OCI-LY1 (cell line): ENCODE data around the gene PIGR.

Source experiments
- H2AFZ ChIP-seq: fragments of 200-600 bp; sonication (generic), shearing (Covaris generic); 2 replicates; pipeline ENCODE4 v1.6.0; 2014; ENCODE audit warnings: antibody characterized with exemption, mild to moderate bottlenecking, low read length
- H3F3A ChIP-seq: fragments of 200-600 bp; sonication (generic), shearing (Covaris generic); 2 replicates; pipeline ENCODE4 v1.6.0; 2014; ENCODE audit warnings: mild to moderate bottlenecking, antibody characterized with exemption, low read length, moderate library complexity; ENCODE audit not compliant: insufficient read depth
- H3K27ac ChIP-seq: fragments of 200-600 bp; sonication (generic); 2 replicates; pipeline ENCODE4 v1.5.1; 2014; ENCODE audit warnings: low read length, mixed run types, mild to moderate bottlenecking, low read depth; ENCODE audit not compliant: poor library complexity, severe bottlenecking
- H3K27me3 ChIP-seq: fragments of 200-600 bp; sonication (generic); 2 replicates; pipeline ENCODE4 v1.6.0; 2014; ENCODE audit warnings: antibody characterized with exemption, mild to moderate bottlenecking, low read length, moderate library complexity; ENCODE audit not compliant: insufficient read depth
- H3K36me3 ChIP-seq: fragments of 200-600 bp; sonication (generic); 2 replicates; pipeline ENCODE4 v1.6.1; 2014; ENCODE audit warnings: mild to moderate bottlenecking, antibody characterized with exemption, low read length, moderate library complexity, mixed read lengths; ENCODE audit not compliant: insufficient read depth
- H3K4me1 ChIP-seq: fragments of 200-600 bp; sonication (generic); 2 replicates; pipeline ENCODE4 v1.5.1; 2014; ENCODE audit warnings: mild to moderate bottlenecking, low read length, moderate library complexity; ENCODE audit not compliant: insufficient read depth, severe bottlenecking
- H3K4me2 ChIP-seq: fragments of 200-600 bp; sonication (generic), shearing (Covaris generic); 2 replicates; pipeline ENCODE4 v1.6.1; 2014; ENCODE audit warnings: low read length
- H3K4me3 ChIP-seq: fragments of 200-600 bp; sonication (generic); 2 replicates; pipeline ENCODE4 v1.5.1; 2014; ENCODE audit warnings: low read length, low read depth, mild to moderate bottlenecking, mixed read lengths; ENCODE audit not compliant: poor library complexity, severe bottlenecking
- H3K79me2 ChIP-seq: fragments of 200-600 bp; shearing (Covaris generic); 2 replicates; pipeline ENCODE4 v1.6.1; 2016; ENCODE audit warnings: mixed run types, low read length, mixed read lengths; ENCODE audit not compliant: insufficient read depth
- H3K9ac ChIP-seq: fragments of 200-600 bp; sonication (generic), shearing (Covaris generic); 2 replicates; pipeline ENCODE4 v1.6.1; 2014; ENCODE audit warnings: mild to moderate bottlenecking, low read length, mixed read lengths
- H3K9me2 ChIP-seq: fragments of 200-600 bp; sonication (generic), shearing (Covaris generic); 2 replicates; pipeline ENCODE4 v1.6.1; 2014; ENCODE audit warnings: low read depth, mild to moderate bottlenecking, low read length, mixed read lengths
- H3K9me3 ChIP-seq: fragments of 200-600 bp; shearing (Covaris generic); 2 replicates; pipeline ENCODE4 v1.6.1; 2014; ENCODE audit warnings: low read length, mixed read lengths
- H4K20me1 ChIP-seq: fragments of 200-600 bp; sonication (generic), shearing (Covaris generic); 2 replicates; pipeline ENCODE4 v1.6.0; 2016; ENCODE audit warnings: mild to moderate bottlenecking, low read length; ENCODE audit not compliant: insufficient read depth
- EZH2 ChIP-seq: fragments of 200-600 bp; sonication (generic), shearing (Covaris generic); IDR thresholded peaks from 2 replicates; pipeline ENCODE4 v1.8.0; 2017; ENCODE audit warnings: borderline replicate concordance, mixed run types, mild to moderate bottlenecking, antibody characterized with exemption, low read length, moderate library complexity, mixed read lengths
- TF ChIP-seq, protein P1 (sequence below): fragments of 200-600 bp; sonication (generic), shearing (Covaris generic); IDR thresholded peaks from 2 replicates; pipeline ENCODE4 v1.5.1; 2017; ENCODE audit warnings: mild to moderate bottlenecking, antibody characterized with exemption, low read length, moderate library complexity, mixed read lengths

PIGR gene

DNA sequence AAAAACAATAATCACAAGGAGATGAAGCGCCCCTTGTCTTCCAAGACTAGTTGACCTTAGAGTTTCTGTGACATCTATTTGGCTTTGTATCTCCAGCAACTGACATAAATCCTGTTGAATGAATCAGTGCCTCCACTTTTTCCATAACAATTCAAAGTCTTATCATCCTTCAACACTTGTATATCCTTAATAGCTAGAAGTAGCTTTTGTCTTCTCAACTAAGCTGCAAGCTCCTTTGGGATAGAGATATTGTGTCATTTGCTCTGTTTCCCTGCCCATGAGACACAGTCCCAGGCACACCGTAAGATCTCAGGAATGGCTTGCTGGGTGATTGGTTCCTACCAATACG, 5.7 kb downstream of the PIGR start:
- no peaks in the 10 kb centered on the region for H3K4me1 ChIP-seq
- no peaks in the 10 kb centered on the region for H3K36me3 ChIP-seq
- no peaks in the 10 kb centered on the region for H3K79me2 ChIP-seq
- H3K4me3 ChIP-seq, result no peak overlapping the region
- no peak overlapping the region for H3K27ac ChIP-seq
- peaks cover 7% of the 10 kb centered on the region; the same call in 1 of the 2 replicates for H3K27me3 ChIP-seq
- no peaks in the 10 kb centered on the region for H3K9me2 ChIP-seq
- no peak overlapping the region for H3K4me2 ChIP-seq
- no peak overlapping the region for H3K9ac ChIP-seq
- no peak overlapping the region for H2AFZ ChIP-seq
- H3K9me3 ChIP-seq, result no peaks in the 10 kb centered on the region
- TF ChIP-seq, protein P1, sequence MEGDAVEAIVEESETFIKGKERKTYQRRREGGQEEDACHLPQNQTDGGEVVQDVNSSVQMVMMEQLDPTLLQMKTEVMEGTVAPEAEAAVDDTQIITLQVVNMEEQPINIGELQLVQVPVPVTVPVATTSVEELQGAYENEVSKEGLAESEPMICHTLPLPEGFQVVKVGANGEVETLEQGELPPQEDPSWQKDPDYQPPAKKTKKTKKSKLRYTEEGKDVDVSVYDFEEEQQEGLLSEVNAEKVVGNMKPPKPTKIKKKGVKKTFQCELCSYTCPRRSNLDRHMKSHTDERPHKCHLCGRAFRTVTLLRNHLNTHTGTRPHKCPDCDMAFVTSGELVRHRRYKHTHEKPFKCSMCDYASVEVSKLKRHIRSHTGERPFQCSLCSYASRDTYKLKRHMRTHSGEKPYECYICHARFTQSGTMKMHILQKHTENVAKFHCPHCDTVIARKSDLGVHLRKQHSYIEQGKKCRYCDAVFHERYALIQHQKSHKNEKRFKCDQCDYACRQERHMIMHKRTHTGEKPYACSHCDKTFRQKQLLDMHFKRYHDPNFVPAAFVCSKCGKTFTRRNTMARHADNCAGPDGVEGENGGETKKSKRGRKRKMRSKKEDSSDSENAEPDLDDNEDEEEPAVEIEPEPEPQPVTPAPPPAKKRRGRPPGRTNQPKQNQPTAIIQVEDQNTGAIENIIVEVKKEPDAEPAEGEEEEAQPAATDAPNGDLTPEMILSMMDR, result no peak
- TF ChIP-seq EZH2, result no peak
- H3F3A ChIP-seq, result no peaks in the 10 kb centered on the region
- H4K20me1 ChIP-seq, result no peaks in the 10 kb centered on the region

DNA sequence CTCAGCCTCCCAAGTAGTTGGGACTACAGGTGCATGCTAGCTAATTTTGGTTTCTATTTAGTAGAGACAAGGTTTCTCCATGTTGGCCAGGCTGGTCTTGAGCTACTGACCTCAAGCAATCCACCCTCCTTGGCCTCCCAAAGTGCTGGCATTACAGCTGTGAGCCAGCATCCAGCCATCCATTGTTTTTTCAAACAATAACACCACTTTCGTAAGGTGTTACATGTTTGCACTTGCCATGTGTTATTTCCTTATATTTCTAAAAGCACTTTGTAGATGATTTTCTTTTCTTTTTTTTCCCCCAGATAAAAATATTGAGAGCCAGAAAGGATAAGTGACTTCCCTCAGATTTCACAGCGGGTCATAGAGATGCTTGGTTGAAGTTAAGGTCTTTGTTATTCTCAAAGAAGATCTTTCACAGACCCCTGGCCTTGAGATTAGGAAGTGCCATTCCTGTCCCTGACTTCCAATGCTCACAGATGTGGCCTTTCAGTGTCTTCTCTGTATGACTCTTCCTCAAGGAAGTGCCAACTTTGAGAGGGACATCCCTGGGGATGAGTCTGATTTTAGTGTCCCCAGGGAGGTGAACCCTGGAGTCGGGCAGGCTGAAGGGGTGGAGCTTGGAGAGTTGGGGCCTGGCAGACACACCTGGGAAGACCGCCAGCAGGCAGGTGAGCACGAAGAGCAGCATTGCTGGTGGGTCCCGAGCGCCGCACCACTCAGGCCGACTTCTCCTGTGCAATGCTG, 6.3 kb downstream of the PIGR start:
- H3K4me2 ChIP-seq, result no peak overlapping the region

DNA sequence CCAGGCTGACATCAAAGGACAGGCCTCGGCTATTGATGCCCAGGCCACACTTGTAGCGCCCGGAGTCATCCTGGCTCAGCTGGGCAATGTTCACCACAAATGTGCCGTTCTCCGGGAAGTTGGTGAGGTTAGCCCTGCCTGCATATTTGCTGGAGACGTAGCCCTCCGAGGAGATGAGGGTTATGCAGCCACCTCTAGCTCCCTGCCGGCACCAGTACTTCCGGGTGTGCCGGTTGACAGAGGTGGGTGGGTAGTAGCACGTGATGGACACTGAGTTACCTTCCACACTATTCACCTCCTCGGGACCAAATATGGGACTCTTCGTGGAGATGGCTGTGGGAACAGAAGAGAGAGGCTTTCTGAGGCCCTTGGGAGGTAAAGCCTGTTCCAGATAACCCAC, 7.1 kb downstream of the PIGR start:
- TF ChIP-seq EZH2, result no peak
- TF ChIP-seq, protein P1, result no peak
- H3K27me3 ChIP-seq, result peaks cover 7% of the 10 kb centered on the region; the same call in 1 of the 2 replicates
- no peaks in the 10 kb centered on the region for H3K9me2 ChIP-seq
- H3K4me1 ChIP-seq, result no peaks in the 10 kb centered on the region
- no peaks in the 10 kb centered on the region for H3F3A ChIP-seq
- no peaks in the 10 kb centered on the region for H4K20me1 ChIP-seq
- H3K9me3 ChIP-seq, result no peaks in the 10 kb centered on the region
- no peak overlapping the region for H3K4me3 ChIP-seq
- H3K79me2 ChIP-seq, result no peaks in the 10 kb centered on the region
- H3K36me3 ChIP-seq, result no peaks in the 10 kb centered on the region
- no peak overlapping the region for H2AFZ ChIP-seq
- H3K4me2 ChIP-seq, result no peak overlapping the region
- no peak overlapping the region for H3K27ac ChIP-seq
- no peak overlapping the region for H3K9ac ChIP-seq

More for the DNA sequence above, 6.3 kb downstream of the PIGR start:
- no peak overlapping the region for H3K27ac ChIP-seq
- H3K27me3 ChIP-seq, result peaks cover 7% of the 10 kb centered on the region; the same call in 1 of the 2 replicates
- H3K4me3 ChIP-seq, result no peak overlapping the region
- H3K9ac ChIP-seq, result no peak overlapping the region
- no peaks in the 10 kb centered on the region for H3K9me2 ChIP-seq
- TF ChIP-seq, protein P1, result no peak
- TF ChIP-seq EZH2, result no peak
- H3F3A ChIP-seq, result no peaks in the 10 kb centered on the region
- H3K4me1 ChIP-seq, result no peaks in the 10 kb centered on the region
- no peak overlapping the region for H2AFZ ChIP-seq
- H3K36me3 ChIP-seq, result no peaks in the 10 kb centered on the region
- H4K20me1 ChIP-seq, result no peaks in the 10 kb centered on the region
- H3K9me3 ChIP-seq, result no peaks in the 10 kb centered on the region
- H3K79me2 ChIP-seq, result no peaks in the 10 kb centered on the region
